Neural cell (in vitro differentiated cells): ENCODE measurements around the gene TAGLN2. TPM values are rescaled to one million over a fixed set of nuclear protein-coding genes. Genes with fewer than 3 reads are reported as not detected.
A peak's percentile ranks its signal among the peaks of the same experiment; 100 is the strongest.

Source experiments
- H2AFZ ChIP-seq: fragments of 200-600, 300-800 bp; sonication (generic), shearing (Covaris generic); 2 replicates; pipeline ENCODE4 v1.6.0; 2014; ENCODE audit warnings: low read depth, mild to moderate bottlenecking, antibody characterized with exemption, low read length, moderate library complexity
- H3F3A ChIP-seq: fragments of 200-600 bp; shearing (Covaris generic); 2 replicates; pipeline ENCODE4 v1.6.1; 2016; ENCODE audit warnings: mild to moderate bottlenecking, moderate library complexity, mixed read lengths, antibody characterized with exemption, low read length; ENCODE audit not compliant: insufficient read depth, poor library complexity, severe bottlenecking
- H3K27ac ChIP-seq: fragments of 200-600, 300-800 bp; sonication (generic), shearing (Covaris generic); 2 replicates; pipeline ENCODE4 v1.5.1; 2014; ENCODE audit warnings: mild to moderate bottlenecking, low read length, moderate library complexity
- H3K27me3 ChIP-seq: fragments of 300-800, 200-600 bp; sonication (generic), shearing (Covaris generic); 2 replicates; pipeline ENCODE4 v1.6.0; 2014; ENCODE audit warnings: mild to moderate bottlenecking, low read depth, low read length, moderate library complexity; ENCODE audit not compliant: insufficient read depth
- H3K36me3 ChIP-seq: fragments of 300-800, 200-600 bp; sonication (generic), shearing (Covaris generic); 2 replicates; pipeline ENCODE4 v1.5.1; 2014; ENCODE audit warnings: mild to moderate bottlenecking, antibody characterized with exemption, low read length, moderate library complexity; ENCODE audit not compliant: insufficient read depth
- H3K4me2 ChIP-seq: fragments of 300-800, 200-600 bp; sonication (generic), shearing (Covaris generic); 2 replicates; pipeline ENCODE4 v1.6.0; 2014; ENCODE audit warnings: mild to moderate bottlenecking, low read length
- H3K4me3 ChIP-seq: fragments of 300-800, 200-600 bp; sonication (generic), shearing (Covaris generic); 2 replicates; pipeline ENCODE4 v1.5.1; 2014; ENCODE audit warnings: mild to moderate bottlenecking, low read length, moderate library complexity
- H3K79me2 ChIP-seq: fragments of 200-600 bp; shearing (Covaris generic); replicated peaks from 2 replicates; pipeline ENCODE4 v1.6.0; 2014; ENCODE audit warnings: mild to moderate bottlenecking, low read length, moderate library complexity; ENCODE audit not compliant: insufficient read depth
- H3K9ac ChIP-seq: fragments of 300-800, 200-600 bp; sonication (generic), shearing (Covaris generic); 2 replicates; pipeline ENCODE4 v1.6.1; 2016; ENCODE audit warnings: mild to moderate bottlenecking, low read length, mixed read lengths
- H3K9me2 ChIP-seq: fragments of 200-600 bp; shearing (Covaris generic); 2 replicates; pipeline ENCODE4 v1.6.1; 2016; ENCODE audit warnings: mild to moderate bottlenecking, low read length, mixed read lengths; ENCODE audit not compliant: insufficient read depth
- H3K9me3 ChIP-seq: fragments of 200-600, 300-800 bp; sonication (generic), shearing (Covaris generic); 2 replicates; pipeline ENCODE4 v1.6.1; 2016; ENCODE audit warnings: mild to moderate bottlenecking, mixed run types, low read length, moderate library complexity, mixed read lengths
- H4K20me1 ChIP-seq: fragments of 200-600 bp; shearing (Covaris generic); 2 replicates; pipeline ENCODE4 v1.6.1; 2016; ENCODE audit warnings: mild to moderate bottlenecking, mixed run types; ENCODE audit not compliant: insufficient read depth
- EP300 ChIP-seq: fragments of 450-650 bp; conservative IDR thresholded peaks from 2 replicates; pipeline ENCODE4 v1.6.1; 2014; ENCODE audit warnings: antibody characterized with exemption, mild to moderate bottlenecking, moderate library complexity; ENCODE audit not compliant: poor library complexity, severe bottlenecking
- EZH2 ChIP-seq: fragments of 200-600, 300-800 bp; shearing (Covaris generic), sonication (generic); IDR thresholded peaks from 2 replicates; pipeline ENCODE4 v1.6.1; 2014; ENCODE audit warnings: antibody characterized with exemption, low read length, borderline replicate concordance, mild to moderate bottlenecking; ENCODE audit not compliant: insufficient read depth, poor library complexity, severe bottlenecking
- MXI1 ChIP-seq: fragments of 450-650 bp; conservative IDR thresholded peaks from 2 replicates; pipeline ENCODE4 v1.6.1; 2014; ENCODE audit warnings: antibody characterized with exemption, mild to moderate bottlenecking; ENCODE audit not compliant: poor library complexity, severe bottlenecking
- POLR2AphosphoS5 ChIP-seq: IDR thresholded peaks from 2 replicates; pipeline ENCODE4 v1.6.1; 2012
- RAD21 ChIP-seq: fragments of 450-650 bp; conservative IDR thresholded peaks from 2 replicates; pipeline ENCODE4 v1.6.1; 2014; ENCODE audit warnings: antibody characterized with exemption, mild to moderate bottlenecking, moderate library complexity
- SMC3 ChIP-seq: fragments of 450-650 bp; conservative IDR thresholded peaks from 2 replicates; pipeline ENCODE4 v1.6.1; 2014; ENCODE audit warnings: antibody characterized with exemption, mild to moderate bottlenecking, moderate library complexity; ENCODE audit not compliant: poor library complexity
- TAF1 ChIP-seq: IDR thresholded peaks from 2 replicates; pipeline ENCODE4 v1.6.1; 2012; ENCODE audit warnings: low read depth
- polyA plus RNA-seq: library from polyadenylated mRNA; depleted of rRNA; stranded (reverse); fragments of >200 nt; gene quantifications from 2 replicates; pipeline ENCODE4 v1.2.3, GENCODE V29; 2014
- TF ChIP-seq, protein P1 (sequence below): fragments of 450-650 bp; IDR thresholded peaks from 2 replicates; pipeline ENCODE4 v1.5.1; 2014; ENCODE audit warnings: antibody characterized with exemption, mild to moderate bottlenecking, moderate library complexity; ENCODE audit not compliant: poor library complexity, severe bottlenecking
- TF ChIP-seq, protein P2 (sequence below): IDR thresholded peaks from 2 replicates; pipeline ENCODE4 v1.6.1; 2012; ENCODE audit warnings: borderline replicate concordance

TAGLN2 gene
- polyA plus RNA-seq, 1 donor from 2014 or later: 0.52 TPM

DNA sequence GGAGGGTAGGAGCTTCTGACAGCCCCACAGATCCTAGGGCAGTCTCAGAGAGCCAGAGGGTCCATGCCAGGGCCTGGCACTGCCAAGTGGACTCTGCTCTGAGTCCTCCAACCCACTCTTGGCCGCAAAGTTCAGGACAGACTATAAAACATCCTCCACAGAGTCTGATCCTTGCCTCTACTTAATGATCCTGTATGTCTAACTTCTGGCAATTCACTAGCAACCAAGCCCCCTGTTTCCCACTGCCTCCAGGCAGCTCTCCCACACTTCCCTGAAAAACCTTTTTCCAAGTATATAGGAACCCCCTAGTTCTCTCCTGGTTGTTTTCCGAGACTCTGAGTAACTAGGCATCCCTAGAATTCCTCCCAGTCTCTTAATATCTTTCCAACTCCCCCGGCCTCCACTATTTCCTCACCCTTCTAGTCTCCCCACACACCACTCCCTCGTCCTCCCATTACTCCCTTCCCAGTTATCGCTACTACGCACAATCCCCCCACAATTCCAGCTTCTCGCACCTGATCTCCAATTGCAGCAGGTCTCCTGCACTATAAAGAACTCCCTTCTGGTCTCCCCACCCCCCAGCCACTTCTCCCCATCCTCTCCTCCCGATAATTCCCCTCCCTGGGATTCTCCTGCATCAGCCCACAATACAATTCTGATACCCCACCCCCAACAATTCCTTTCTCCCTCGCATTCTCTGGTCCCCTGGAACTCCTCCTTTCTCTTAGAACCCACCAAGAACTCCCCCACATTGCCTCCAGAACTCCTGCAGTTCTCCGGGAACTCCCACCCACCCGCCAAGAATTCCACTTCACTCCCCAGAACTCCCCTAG is 19.5 kb upstream of the TAGLN2 start:
- peak overlapping the region; percentile 2 for H3K27ac ChIP-seq
- peak overlapping the region; percentile 56 for H2AFZ ChIP-seq
- H3K9ac ChIP-seq: peak overlapping the region; percentile 61

DNA sequence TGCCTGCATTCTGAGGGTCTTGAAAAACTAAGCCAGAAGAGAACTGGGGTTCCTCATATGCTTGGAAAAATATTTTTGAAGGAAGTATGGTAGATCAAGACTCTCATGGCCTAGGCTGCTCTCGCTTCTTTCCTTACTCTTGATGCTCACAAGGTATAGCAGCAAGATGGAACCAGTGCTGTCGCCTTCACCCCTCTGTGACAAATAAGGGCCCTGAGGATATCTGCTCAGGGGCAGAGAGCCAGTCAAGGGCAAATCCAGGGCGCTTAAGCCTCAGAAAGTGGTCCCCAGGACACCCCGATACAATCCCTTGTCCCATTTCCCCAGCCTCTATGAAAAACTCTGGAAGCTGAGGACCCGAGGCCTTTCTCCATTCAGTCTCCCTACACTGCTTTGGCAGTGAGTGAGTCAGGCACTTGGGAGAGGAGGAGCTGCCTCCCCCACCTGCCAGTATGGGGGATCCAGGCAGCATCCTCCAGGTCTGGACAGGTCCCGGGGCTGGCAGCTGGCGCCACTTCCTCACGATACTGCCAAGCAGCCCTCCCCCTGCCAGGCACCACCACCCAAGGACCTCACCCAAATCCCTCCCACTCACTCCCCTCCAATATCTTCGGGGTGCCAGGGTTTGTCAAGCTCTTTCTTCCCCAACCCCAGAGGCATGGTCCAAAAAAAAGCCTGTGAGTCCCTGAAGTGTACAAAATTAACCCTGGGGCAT is 18.8 kb upstream of the TAGLN2 start:
- TF ChIP-seq, protein P1, sequence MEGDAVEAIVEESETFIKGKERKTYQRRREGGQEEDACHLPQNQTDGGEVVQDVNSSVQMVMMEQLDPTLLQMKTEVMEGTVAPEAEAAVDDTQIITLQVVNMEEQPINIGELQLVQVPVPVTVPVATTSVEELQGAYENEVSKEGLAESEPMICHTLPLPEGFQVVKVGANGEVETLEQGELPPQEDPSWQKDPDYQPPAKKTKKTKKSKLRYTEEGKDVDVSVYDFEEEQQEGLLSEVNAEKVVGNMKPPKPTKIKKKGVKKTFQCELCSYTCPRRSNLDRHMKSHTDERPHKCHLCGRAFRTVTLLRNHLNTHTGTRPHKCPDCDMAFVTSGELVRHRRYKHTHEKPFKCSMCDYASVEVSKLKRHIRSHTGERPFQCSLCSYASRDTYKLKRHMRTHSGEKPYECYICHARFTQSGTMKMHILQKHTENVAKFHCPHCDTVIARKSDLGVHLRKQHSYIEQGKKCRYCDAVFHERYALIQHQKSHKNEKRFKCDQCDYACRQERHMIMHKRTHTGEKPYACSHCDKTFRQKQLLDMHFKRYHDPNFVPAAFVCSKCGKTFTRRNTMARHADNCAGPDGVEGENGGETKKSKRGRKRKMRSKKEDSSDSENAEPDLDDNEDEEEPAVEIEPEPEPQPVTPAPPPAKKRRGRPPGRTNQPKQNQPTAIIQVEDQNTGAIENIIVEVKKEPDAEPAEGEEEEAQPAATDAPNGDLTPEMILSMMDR: no peak
- TF ChIP-seq EZH2 (no peak), RAD21 (no peak), SMC3 (no peak), POLR2AphosphoS5 (no peak), EP300 (no peak), MXI1 (no peak), TAF1 (no peak)
- TF ChIP-seq, protein P2, sequence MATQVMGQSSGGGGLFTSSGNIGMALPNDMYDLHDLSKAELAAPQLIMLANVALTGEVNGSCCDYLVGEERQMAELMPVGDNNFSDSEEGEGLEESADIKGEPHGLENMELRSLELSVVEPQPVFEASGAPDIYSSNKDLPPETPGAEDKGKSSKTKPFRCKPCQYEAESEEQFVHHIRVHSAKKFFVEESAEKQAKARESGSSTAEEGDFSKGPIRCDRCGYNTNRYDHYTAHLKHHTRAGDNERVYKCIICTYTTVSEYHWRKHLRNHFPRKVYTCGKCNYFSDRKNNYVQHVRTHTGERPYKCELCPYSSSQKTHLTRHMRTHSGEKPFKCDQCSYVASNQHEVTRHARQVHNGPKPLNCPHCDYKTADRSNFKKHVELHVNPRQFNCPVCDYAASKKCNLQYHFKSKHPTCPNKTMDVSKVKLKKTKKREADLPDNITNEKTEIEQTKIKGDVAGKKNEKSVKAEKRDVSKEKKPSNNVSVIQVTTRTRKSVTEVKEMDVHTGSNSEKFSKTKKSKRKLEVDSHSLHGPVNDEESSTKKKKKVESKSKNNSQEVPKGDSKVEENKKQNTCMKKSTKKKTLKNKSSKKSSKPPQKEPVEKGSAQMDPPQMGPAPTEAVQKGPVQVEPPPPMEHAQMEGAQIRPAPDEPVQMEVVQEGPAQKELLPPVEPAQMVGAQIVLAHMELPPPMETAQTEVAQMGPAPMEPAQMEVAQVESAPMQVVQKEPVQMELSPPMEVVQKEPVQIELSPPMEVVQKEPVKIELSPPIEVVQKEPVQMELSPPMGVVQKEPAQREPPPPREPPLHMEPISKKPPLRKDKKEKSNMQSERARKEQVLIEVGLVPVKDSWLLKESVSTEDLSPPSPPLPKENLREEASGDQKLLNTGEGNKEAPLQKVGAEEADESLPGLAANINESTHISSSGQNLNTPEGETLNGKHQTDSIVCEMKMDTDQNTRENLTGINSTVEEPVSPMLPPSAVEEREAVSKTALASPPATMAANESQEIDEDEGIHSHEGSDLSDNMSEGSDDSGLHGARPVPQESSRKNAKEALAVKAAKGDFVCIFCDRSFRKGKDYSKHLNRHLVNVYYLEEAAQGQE: no peak
- no peaks in the 10 kb centered on the region for H3K36me3 ChIP-seq
- peaks cover 19% of the 10 kb centered on the region for H3K79me2 ChIP-seq
- H3K27me3 ChIP-seq: no peaks in the 10 kb centered on the region
- H4K20me1 ChIP-seq: no peaks in the 10 kb centered on the region
- H3K4me3 ChIP-seq: peak overlapping the region; percentile 72
- H3K9ac ChIP-seq: peak overlapping the region; percentile 61
- no peak overlapping the region for H2AFZ ChIP-seq
- H3K4me2 ChIP-seq: peak overlapping the region; percentile 59
- H3K27ac ChIP-seq: no peak overlapping the region
- H3K9me3 ChIP-seq: no peaks in the 10 kb centered on the region
- no peaks in the 10 kb centered on the region for H3K9me2 ChIP-seq
- H3F3A ChIP-seq: no peaks in the 10 kb centered on the region

More for the DNA sequence above, 19.5 kb upstream of the TAGLN2 start:
- Histone ChIP-seq H4K20me1 (no peaks in the 10 kb centered on the region), H3K4me3 (peak overlapping the region; percentile 72), H3K27me3 (no peaks in the 10 kb centered on the region), H3K9me2 (no peaks in the 10 kb centered on the region), H3K36me3 (no peaks in the 10 kb centered on the region), H3K4me2 (peak overlapping the region; percentile 59), H3K79me2 (peaks cover 19% of the 10 kb centered on the region), H3F3A (no peaks in the 10 kb centered on the region), H3K9me3 (no peaks in the 10 kb centered on the region)
- TF ChIP-seq, protein P2: peak; percentile 49
- no peak for TF ChIP-seq MXI1
